Breast epithelium (tissue), 4 donors: ENCODE measurements around the gene ST8SIA3. TPM values are rescaled to one million over a fixed set of nuclear protein-coding genes. Genes with fewer than 3 reads are reported as not detected.

Source experiments
- DNase-seq, 2 donors: peaks; one replicate each; pipeline ENCODE4 v3.0.0-alpha.2; 2019; ENCODE audit warnings: low spot score in 2 of 2
- H3K27ac ChIP-seq, 2 donors: fragments of 200-600 bp; sonication (generic) in 1 of 2; one replicate each; pipeline ENCODE4 v1.5.1; 2016 to 2019; ENCODE audit warnings: mild to moderate bottlenecking in 1 of 2
- H3K27me3 ChIP-seq, 2 donors: fragments of 200-600 bp; sonication (generic) in 1 of 2; one replicate each; pipeline versions ENCODE4 v1.5.1 to v1.6.0; 2017 to 2019; ENCODE audit warnings: control low read depth in 1 of 2, mild to moderate bottlenecking in 1 of 2
- H3K36me3 ChIP-seq: fragments of 200-600 bp; one replicate; pipeline ENCODE4 v1.5.1; 2019
- H3K4me1 ChIP-seq, 2 donors: fragments of 200-600 bp; sonication (generic); one replicate each; pipeline ENCODE4 v1.5.1; 2016 to 2019; ENCODE audit warnings: control low read depth in 1 of 2
- H3K4me3 ChIP-seq, 3 donors: fragments of 200-600 bp; sonication (generic); 1 replicate in 2 of 3; 2 replicates in 1 of 3; pipeline ENCODE4 v1.5.1; 2016 to 2019; ENCODE audit warnings: mild to moderate bottlenecking in 3 of 3, moderate library complexity in 2 of 3
- H3K9me3 ChIP-seq, 2 donors: fragments of 200-600 bp; sonication (generic) in 1 of 2; one replicate each; pipeline ENCODE4 v1.5.1; 2016 to 2019; ENCODE audit warnings: control low read depth in 1 of 2
- POLR2A ChIP-seq: fragments of 450-650 bp; IDR thresholded peaks from one replicate; pipeline ENCODE4 v1.6.1; 2016; ENCODE audit warnings: antibody characterized with exemption, mild to moderate bottlenecking, moderate library complexity
- POLR2AphosphoS5 ChIP-seq, 3 donors: sonication (generic); formaldehyde crosslinking; IDR thresholded peaks; one replicate each; pipeline ENCODE4 v1.6.1; 2017; ENCODE audit warnings: antibody characterized with exemption in 3 of 3
- intact Hi-C: fragments of 100-400 bp; cut with DNase I; formaldehyde crosslinking; loops from one replicate; pipeline ENCODE4 v1.15.1; 2023; ENCODE audit warnings: low total_unique reads
- total RNA-seq, 3 donors: library from RNA; depleted of rRNA; stranded (reverse); fragments of >200 nt; gene quantifications; one replicate each; pipeline ENCODE4 v1.1.0, GENCODE V29; 2016
- TF ChIP-seq, protein P1 (sequence below), 3 donors: fragments of 450-650 bp; IDR thresholded peaks; one replicate each; pipeline ENCODE4 v1.5.1; 2016 to 2017; ENCODE audit warnings: antibody characterized with exemption in 3 of 3, mild to moderate bottlenecking in 3 of 3, moderate library complexity in 3 of 3

ST8SIA3 gene
- total RNA-seq, 3 donors from 2014 or later, result not detected

- Histone ChIP-seq H3K4me1 (no peaks in the 10 kb centered on the region), H3K27ac (no peak overlapping the region), H3K4me3 (no peak overlapping the region), H3K27me3 (peaks cover 0 to 4% of the 10 kb centered on the region in 2 donors), H3K9me3 (peaks cover 0 to 4% of the 10 kb centered on the region in 2 donors), H3K36me3 (no peaks in the 10 kb centered on the region)
- DNase-seq, result no peak
- TF ChIP-seq POLR2A (no peak), POLR2AphosphoS5 (IDR thresholded peaks at IDR 0.05) (no peak)
- TF ChIP-seq, protein P1, sequence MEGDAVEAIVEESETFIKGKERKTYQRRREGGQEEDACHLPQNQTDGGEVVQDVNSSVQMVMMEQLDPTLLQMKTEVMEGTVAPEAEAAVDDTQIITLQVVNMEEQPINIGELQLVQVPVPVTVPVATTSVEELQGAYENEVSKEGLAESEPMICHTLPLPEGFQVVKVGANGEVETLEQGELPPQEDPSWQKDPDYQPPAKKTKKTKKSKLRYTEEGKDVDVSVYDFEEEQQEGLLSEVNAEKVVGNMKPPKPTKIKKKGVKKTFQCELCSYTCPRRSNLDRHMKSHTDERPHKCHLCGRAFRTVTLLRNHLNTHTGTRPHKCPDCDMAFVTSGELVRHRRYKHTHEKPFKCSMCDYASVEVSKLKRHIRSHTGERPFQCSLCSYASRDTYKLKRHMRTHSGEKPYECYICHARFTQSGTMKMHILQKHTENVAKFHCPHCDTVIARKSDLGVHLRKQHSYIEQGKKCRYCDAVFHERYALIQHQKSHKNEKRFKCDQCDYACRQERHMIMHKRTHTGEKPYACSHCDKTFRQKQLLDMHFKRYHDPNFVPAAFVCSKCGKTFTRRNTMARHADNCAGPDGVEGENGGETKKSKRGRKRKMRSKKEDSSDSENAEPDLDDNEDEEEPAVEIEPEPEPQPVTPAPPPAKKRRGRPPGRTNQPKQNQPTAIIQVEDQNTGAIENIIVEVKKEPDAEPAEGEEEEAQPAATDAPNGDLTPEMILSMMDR (IDR thresholded peaks at IDR 0.05), result no peak
- intact Hi-C loops, result no loop called here
Observed at GRCh38 chr18:57409650-57410049, 57.3 kb downstream of the ST8SIA3 start.

- TF ChIP-seq, protein P1 (IDR thresholded peaks at IDR 0.05), result no peak
- no peak for TF ChIP-seq POLR2AphosphoS5 (IDR thresholded peaks at IDR 0.05)
- TF ChIP-seq POLR2A, result no peak
- DNase-seq, result no peak
- Histone ChIP-seq H3K9me3 (peaks cover 0 to 4% of the 10 kb centered on the region in 2 donors), H3K27ac (no peak overlapping the region), H3K4me1 (no peaks in the 10 kb centered on the region), H3K4me3 (no peak overlapping the region), H3K36me3 (no peaks in the 10 kb centered on the region), H3K27me3 (peaks cover 0 to 4% of the 10 kb centered on the region in 2 donors)
- intact Hi-C loops, result no loop called here
Observed at GRCh38 chr18:57410749-57411148, 58.4 kb downstream of the ST8SIA3 start.

- H3K27me3 ChIP-seq, result peaks cover 0 to 4% of the 10 kb centered on the region in 2 donors
- TF ChIP-seq, protein P1 (IDR thresholded peaks at IDR 0.05), result no peak
- TF ChIP-seq POLR2AphosphoS5 (IDR thresholded peaks at IDR 0.05) (no peak), POLR2A (no peak)
- H3K4me3 ChIP-seq, result no peak overlapping the region
- no peak for DNase-seq
- no peaks in the 10 kb centered on the region for H3K4me1 ChIP-seq
- no peaks in the 10 kb centered on the region for H3K36me3 ChIP-seq
- no peak overlapping the region for H3K27ac ChIP-seq
- intact Hi-C loops, result no loop called here
- H3K9me3 ChIP-seq, result peaks cover 0 to 8% of the 10 kb centered on the region in 2 donors
Observed at GRCh38 chr18:57416542-57416941, 64.2 kb downstream of the ST8SIA3 start.

Other genes with a start within 250 kb of the ST8SIA3 start
- gene BOD1L2, start 205.5 kb upstream of the ST8SIA3 start, total RNA-seq, result not detected
- gene ONECUT2, start 82.8 kb downstream of the ST8SIA3 start, total RNA-seq, result under 1 TPM in 1 of 3 donors, not detected in 2; under 0.01 TPM
- 10 to 100 TPM; 31.1 to 40.2 (median 37.3) TPM for gene FECH, start 234.1 kb downstream of the ST8SIA3 start, total RNA-seq